ENCODE results near the gene REG1B.

- TF ChIP-seq CTCF (IDR thresholded peaks at IDR 0.05; ENCODE audit: low read length) (no peak), EZH2 (IDR thresholded peaks at IDR 0.05; ENCODE audit: borderline replicate concordance, low read length) (no peak)
Measured at GRCh38 chr2:79124907-79125720, 37.3 kb upstream of the REG1B start.
